Hematopoietic multipotent progenitor cell treated with erythropoietin and hydrocortisone succinate and interleukin-3 and kit ligand, for 4 days (in vitro differentiated cells): ENCODE data around the gene KCTD4.
"Not testable (repeated sequence)": the region's sequence is repeated elsewhere in the genome, so short reads cannot be mapped to it uniquely, and the experiment has no call there.

ENCODE experiments used
- DNase-seq: peaks from one replicate; pipeline ENCODE4 v3.0.0-alpha.2; 2015

Gene KCTD4

DNA sequence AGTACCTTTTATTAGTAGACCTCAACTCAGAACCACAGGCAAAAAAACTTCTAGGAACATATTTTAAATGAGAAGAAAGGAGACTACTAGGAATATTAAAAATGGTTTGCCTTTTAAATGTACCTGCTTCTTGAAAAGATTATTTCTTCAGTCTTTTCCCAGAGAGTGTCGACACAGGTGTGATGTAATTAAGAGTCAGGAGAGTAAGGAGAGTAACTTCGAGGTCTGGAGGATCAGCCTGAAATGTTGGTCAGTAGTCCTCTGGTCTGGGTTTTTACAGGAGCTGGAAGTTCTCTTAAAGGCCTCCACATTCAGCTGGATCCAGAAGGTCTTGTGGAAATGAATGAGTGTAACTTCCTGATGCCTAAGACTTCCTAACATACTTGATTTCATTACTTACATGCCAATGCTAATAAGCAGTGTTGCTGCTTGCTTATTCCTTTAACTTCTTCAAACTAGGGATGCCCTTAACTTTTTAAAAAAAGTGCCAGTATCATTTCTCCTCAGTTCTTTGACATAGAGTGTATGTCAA is at the start of gene KCTD4:
KCTD4 (minus strand) TSS at position 345 of the 532 bp plus-strand sequence. CDS start 6,478 bp downstream, outside the sequence.
- no peak for DNase-seq

- no peak for DNase-seq
Observed at GRCh38 chr13:45249662-45250061, 48.8 kb upstream of the KCTD4 start.

DNA sequence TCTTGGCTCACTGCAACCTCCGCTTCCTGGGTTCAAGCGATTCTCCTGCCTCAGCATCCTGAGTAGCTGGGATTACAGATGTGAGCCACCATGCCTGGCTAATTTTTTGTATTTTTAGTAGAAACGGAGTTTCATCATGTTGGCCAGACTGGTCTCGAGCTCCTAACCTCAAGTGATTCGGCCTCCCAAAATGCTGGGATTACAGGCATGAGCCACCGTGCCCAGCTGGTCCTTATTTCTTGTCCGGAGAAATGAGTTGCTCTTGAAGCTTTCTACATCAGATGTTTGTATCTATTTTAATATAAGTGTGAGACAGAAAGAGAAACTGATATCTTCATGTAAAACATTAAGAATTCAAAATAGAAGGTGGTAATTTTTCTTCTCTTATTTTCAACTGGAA is 43.9 kb upstream of the KCTD4 start:
- DNase-seq: not testable (repeated sequence)

GRCh38 chr13:45243077-45243476 is 42.2 kb upstream of the KCTD4 start:
- no peak for DNase-seq

DNA sequence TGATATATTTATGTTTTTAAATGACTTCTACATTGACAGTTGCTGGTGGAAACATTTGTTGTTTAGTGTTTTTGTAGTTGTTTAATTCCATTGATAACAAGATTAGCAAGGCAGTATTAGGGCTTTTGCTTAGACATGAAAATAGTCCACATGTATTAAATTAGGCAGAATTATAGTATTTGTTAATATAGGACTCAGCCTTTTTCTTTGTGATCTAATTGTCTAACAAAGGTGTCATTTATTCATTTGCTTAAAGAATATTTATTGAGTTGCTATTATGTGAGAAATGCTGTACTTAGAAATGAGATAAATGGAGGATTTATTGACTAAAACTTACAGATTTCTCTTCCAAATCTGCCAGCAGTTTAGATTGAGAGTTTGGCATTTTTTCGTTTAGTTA is 41.7 kb upstream of the KCTD4 start:
- no peak for DNase-seq

DNA sequence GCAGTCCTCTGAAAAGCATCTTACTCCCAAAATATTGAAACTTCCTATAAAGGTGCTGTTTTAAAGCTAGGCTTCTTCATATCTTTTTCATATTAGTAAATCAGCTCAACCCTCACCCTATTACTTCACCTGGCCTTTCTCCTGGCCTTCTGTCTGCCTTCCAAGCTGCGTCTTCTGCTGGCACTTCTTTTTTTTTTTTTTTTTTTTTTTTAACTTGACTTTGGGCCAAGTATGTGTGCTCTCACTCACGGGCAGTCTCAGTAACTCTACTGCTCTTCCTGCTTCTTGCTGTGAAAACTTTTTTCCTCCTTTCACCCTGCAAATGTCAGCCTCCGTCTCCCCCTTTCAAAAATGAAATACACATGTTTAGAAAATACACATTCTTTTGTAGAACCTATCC is 41.2 kb upstream of the KCTD4 start:
- peak; percentile 67 for DNase-seq

- no peak for DNase-seq
Observed at GRCh38 chr13:45240143-45240542, 39.3 kb upstream of the KCTD4 start.

DNA sequence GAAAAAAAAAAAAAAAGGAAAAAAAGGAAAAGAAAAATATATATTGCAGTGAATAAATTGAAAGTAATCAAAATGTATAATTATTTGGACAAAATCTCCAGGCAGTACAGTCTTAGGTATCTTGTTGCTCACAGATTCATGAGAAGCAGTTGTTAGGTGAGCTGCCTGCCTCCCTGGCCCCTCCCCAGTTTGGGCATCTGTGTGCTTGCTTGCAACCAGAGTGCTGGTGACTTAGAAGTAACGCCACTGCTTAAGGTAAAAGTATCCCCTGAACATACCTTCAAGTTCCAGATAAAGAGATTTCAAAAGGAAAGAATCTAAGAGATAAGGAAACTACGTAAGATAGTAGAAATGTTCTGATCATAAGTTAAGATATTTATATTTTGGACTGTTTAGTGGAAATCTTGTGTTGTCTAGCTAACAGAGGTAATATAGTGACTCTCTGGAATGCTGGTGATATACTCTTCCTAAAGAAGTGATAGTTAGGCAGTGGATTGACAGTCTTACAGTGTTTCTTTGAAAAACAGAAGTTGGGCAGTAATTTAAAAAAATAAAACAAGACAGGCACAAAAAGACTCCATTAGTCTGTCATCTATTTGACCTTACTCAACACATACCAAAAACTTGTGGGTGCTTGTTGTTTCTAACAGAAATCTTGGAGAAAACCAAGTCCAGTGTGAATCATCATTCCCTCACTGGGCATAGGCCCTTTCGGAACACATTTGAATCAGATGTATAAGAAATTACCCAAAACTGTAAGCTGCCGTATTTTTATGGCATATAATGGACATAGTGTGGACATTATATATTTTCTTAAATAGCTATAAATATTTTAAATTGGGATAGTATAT is 38.3 kb upstream of the KCTD4 start:
- DNase-seq: no peak

- no peak for DNase-seq
Observed at GRCh38 chr13:45232591-45232990, 31.7 kb upstream of the KCTD4 start.

GRCh38 chr13:45231722-45232121 is 30.9 kb upstream of the KCTD4 start:
- DNase-seq: peak; percentile 40

DNA sequence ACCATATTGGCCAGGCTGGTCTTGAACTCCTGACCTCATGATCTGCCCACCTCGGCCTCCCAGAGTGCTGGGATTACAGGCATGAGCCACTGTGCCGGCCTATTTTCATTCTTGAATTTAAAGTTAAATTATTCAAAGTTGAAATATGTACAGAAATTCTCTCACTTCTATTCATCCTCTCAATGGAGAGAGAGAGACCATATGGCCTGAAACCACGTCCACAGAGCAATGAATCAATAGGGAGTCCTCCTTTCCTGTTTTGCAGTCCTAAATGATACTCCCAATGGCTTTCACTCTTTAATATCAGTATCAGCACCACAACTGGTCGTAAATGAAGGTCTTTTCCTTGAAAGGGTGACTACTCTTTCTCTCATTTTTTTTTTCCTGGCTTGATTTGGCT is 30.5 kb upstream of the KCTD4 start:
- DNase-seq: no peak

DNA sequence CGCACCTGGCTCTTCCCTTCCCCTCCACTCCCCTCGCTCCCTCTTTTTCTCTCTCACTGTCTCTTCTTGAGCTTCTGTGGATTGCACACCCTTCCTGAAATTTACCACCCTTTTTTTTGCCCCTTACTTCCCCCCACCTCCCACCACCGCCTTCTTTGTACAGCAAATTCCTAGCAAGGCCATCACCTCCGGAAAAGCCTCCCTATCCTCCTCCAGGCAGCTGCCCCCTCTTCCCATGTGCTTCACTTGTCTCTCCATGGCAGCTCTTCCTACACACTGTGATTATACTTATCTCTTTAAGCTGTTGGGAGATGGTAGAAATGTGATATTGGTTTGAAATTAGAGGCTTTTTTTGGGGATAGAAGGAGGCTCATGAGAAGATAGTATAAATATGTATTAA is 28.3 kb upstream of the KCTD4 start:
- no peak for DNase-seq

DNA sequence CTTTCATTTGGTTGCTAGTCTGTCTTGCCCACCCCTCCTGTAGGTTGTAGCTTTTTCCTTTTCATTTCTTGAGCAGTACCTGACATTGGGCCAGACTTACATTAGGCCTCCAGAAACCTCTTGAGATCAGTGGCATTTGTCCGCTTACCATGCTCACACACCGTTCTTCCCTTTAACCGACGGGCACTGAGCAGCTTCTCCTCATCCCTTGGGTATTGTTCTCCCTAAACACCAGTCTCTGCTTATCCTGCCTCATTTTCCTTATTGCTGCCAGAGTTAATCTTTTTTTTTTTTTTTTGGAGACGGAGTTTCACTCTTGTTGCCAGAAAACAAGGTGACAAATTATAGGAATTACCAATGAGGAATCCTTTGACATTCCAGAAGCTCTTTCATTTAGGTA is 27.2 kb upstream of the KCTD4 start:
- no peak for DNase-seq

GRCh38 chr13:45226024-45226423 is 25.2 kb upstream of the KCTD4 start:
- peak; percentile 19 for DNase-seq

GRCh38 chr13:45225370-45225769 is 24.5 kb upstream of the KCTD4 start:
- no peak for DNase-seq

- no peak for DNase-seq
Observed at GRCh38 chr13:45224176-45224575, 23.3 kb upstream of the KCTD4 start.

DNA sequence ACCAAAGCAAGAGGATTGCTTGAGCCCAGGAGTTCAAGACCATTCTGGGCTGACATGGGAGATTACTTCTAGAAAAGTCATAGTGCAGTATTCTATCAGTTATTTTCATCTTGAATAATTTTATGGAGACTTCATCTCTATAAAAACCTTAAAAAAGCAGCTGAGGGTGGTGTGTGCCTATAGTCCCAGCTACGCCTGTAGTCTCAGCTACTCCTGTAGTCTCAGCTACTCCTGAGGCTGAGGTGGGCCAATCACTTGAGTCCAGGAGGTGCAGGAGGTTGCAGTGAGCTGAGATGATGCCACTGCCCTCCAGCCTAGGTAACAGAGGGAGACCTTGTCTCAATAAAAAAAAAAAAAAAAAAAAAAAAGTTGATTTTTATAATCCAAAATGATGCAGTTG is 22.1 kb upstream of the KCTD4 start:
- no peak for DNase-seq

- no peak for DNase-seq
Observed at GRCh38 chr13:45222516-45222915, 21.7 kb upstream of the KCTD4 start.

DNA sequence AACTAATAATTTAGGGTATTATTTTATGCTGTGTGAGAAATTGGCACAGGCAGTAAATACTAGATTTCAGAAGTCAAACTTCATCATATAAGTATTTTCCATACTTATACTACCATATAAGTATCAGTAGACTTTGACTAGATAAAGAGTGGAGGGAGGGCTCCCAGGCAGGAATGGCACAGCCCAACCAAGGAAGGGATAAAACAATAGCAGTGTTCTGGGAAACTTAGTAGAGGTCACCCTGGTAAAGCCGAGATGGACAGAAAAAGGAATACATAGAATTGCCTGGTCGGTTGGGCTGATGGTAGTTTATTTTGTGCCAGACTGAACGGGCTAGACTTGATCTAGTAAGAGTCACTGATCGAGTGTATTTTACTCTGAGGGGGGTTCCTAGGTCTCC is 19.6 kb upstream of the KCTD4 start:
- DNase-seq: no peak

GRCh38 chr13:45219938-45220375 is 19.1 kb upstream of the KCTD4 start:
- peak; percentile 79 for DNase-seq

GRCh38 chr13:45219123-45219891 is 18.5 kb upstream of the KCTD4 start:
- DNase-seq: no peak

DNA sequence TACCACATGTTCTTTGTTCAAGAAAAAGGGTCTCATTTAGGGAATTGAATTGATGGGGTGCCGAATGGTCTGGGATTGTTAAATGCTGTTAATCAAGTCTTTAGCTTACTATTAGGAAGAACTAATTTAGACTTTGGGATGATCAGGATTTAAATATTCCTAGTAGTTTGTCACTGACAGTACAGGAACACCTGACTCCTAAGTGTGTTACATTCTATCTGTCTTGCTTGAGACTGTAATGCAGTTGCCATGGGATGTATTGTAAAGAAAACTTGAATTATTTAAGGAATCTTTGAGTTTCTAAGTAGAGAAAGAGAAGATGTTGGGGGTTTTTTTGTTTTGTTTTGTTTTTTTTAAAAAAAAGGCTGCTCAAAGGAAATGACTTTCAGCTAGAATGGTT is 17.8 kb upstream of the KCTD4 start:
- DNase-seq: no peak

GRCh38 chr13:45216193-45216592 is 15.3 kb upstream of the KCTD4 start:
- no peak for DNase-seq
